ENCODE data around the gene ADAMTS7.
"Not testable (repeated sequence)": the region's sequence is repeated elsewhere in the genome, so short reads cannot be mapped to it uniquely, and the experiment has no call there.

Gene ADAMTS7

DNA sequence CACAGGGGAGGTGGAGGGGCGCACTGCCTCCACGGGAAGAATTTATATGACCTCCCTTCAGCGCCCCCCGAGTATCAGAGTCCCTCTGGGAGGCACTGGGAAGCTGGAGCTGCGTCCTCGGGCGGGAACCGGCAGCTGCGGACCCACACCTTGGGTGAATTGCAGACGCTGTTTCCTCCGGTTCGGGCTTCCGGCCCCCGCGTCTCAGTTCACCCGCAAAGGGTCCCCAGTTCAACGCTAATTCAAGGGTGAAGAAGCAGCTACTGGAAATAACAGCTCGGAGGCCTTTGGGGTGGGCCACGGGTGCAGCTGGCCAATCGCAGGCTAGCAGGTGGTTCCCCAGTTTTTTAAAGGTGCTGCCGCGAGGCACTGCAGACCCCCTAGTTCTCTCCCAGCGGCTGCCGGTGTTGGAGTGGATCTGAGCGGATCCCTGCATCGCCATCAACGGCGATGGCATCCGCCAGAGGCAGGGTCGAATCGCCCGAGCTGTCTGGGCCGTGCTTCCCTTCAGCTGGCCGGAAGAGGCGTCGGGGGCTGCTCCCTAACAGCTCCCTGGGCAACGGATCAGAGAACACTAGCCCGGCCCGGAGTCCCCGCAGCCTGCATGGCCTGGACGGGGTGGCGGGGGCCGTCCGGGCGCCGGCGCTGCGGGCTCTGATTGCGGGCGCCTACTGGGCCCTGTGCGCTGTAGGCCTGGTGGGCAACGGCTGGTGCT, 19.4 kb upstream of the ADAMTS7 start:
- DNase-seq = no peak

DNA sequence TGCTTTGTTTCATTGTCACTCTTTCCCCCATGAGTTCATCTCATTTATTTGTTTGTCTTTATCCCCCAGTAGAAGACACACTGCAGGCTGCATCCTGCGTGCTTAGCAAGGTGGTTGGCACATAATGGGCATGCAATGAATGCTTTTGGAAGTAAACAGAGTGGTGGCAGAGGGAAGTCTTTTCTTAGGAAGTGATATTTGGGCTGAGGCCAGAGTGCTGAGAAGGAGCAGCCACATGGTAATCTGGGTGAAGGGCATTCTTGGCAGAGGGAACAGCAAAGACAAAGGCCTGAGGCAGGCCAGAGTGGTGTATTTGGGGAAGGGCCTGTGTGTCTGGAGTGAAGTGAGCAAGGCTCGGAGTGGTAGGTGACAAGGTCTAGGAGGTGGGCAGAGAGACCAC, 17.7 kb upstream of the ADAMTS7 start:
- no peak for DNase-seq

GRCh38 chr15:78822514-78822913, 11.2 kb upstream of the ADAMTS7 start:
- DNase-seq = no peak

- no peak for DNase-seq
These were observed 540 bp upstream of the ADAMTS7 start for GRCh38 chr15:78811825-78812183.

GRCh38 chr15:78810362-78811123, 721 bp downstream of the ADAMTS7 start:
- DNase-seq = peak; percentile 19

DNA sequence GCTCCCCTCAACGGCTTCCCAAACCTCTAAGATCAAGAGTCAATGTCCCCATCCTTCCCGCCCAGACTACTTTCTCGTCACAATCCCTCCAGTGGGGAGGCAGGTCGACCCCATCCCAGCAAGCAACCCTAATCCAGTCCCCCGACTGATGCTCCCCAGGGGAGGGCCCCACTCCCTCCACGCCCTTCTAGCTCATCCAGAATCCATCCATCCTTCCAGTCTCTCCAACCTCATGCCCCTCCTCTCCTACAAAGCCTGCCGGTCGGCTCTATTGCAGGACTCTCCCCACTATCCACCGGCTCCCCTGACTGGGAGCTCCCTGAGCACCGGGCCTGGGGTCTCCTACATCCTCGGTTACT, 1.3 kb downstream of the ADAMTS7 start:
- DNase-seq = no peak

DNA sequence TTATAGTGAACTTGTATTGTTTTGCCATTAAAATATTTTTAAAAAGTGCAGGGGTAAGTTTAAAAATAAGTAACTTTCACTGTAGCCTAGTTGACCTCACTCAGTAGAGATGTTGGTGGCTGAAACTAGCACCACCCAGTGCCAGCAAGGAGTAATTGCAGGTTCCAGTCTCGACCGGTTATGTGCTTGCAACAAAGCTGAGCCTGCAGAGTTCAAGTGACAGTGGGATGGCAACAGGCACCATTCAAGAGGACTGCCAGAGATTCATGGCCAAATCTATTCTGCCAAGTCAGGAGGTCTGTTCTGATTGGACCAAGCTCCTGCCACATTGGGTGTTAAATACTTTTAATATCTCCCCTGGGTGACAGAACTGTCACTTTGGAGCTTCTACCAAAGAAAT, 2.7 kb downstream of the ADAMTS7 start:
- peak; percentile 2 for DNase-seq

GRCh38 chr15:78807359-78807758, 3.9 kb downstream of the ADAMTS7 start:
- no peak for DNase-seq

DNA sequence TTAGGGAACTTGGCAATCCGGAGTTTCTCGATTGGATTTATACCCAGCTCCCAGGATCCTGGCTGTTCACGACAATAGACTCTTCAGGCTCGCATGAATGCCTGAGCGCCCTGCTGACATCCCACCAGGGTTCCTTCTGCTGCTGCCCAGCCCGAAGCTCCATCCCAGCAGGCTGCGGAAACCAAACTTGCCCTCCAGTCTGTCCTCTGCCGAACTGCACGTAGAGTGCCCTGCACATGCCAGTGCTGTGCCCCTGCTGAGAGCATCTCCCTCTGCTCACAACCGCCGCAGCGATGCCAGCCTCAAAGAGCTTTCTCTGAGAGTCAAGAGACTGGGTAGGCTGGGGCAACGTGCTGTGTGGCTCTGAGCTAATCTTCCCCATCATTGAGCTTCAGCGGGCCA, 6.9 kb downstream of the ADAMTS7 start:
- DNase-seq = no peak

DNA sequence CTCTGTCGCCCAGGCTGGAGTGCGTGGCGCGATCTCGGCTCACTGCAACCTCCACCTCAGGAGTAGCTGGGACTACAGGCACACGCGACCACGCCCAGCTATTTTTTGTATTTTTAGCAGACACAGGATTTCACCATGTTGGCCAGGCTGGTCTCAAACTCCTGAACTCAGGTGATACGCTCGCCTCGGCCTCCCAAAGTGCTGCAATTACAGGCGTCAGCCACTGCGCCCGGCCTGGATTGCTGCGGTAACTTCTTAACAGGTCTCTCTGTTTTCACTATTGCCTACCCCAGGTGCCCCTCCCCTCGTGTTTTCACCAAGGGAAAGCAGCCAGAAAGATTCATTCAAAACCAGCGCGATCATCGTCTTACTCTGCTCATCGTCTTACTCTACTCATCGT, 10.5 kb downstream of the ADAMTS7 start:
- no peak for DNase-seq

GRCh38 chr15:78800189-78800588, 11.1 kb downstream of the ADAMTS7 start:
- no peak for DNase-seq

- DNase-seq = not testable (repeated sequence)
These were observed 12.2 kb downstream of the ADAMTS7 start for GRCh38 chr15:78799102-78799501.

DNA sequence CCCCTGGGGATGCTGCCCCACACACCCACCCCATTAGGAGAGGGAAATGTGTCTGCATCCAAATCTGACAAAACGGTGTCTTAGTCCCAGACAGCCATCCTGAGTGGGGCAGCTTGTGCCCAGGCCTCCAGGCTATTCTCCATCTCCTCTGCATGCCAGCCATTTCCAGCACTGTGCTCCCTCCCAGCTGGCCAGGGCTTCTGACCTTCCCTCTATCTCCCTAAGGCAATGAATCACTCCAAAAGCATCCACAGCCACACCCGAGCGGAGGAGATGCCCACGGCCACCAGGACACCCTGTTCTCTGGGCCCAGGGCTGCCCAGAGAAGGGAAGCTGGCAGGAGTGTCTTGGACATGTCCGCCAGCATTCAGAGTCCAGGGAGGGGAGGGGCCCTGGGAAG, 12.9 kb downstream of the ADAMTS7 start:
- DNase-seq = peak; percentile 34

- DNase-seq = no peak
These were observed 13.3 kb downstream of the ADAMTS7 start for GRCh38 chr15:78797951-78798350.

- DNase-seq = no peak
These were observed 14.8 kb downstream of the ADAMTS7 start for GRCh38 chr15:78796510-78796909.

DNA sequence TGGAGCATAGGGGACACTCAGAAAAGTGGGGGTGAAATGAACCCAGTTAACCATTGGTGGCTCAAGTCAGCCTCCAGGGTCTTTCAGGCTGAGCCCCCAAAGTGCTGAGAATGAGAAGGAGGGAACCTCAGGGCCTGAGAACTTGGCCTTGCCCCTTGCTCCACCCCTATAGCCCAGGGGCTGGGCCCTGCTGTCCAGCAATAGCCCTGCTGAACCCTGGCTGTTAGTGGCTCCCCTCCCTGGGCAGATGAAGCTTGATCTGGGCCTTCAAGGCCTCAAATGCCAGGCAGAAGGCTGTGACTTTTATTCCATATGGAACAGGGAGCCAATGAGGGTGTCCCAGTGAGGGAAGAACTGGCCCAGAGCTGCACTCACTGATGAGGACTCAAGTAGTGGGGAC, 16.2 kb downstream of the ADAMTS7 start:
- DNase-seq = no peak

GRCh38 chr15:78794446-78794845, 16.8 kb downstream of the ADAMTS7 start:
- not testable (repeated sequence) for DNase-seq

- no peak for DNase-seq
These were observed 19.9 kb downstream of the ADAMTS7 start for GRCh38 chr15:78791357-78791756.

GRCh38 chr15:78790027-78790426, 21.2 kb downstream of the ADAMTS7 start:
- no peak for DNase-seq

GRCh38 chr15:78789615-78790014, 21.6 kb downstream of the ADAMTS7 start:
- no peak for DNase-seq

DNA sequence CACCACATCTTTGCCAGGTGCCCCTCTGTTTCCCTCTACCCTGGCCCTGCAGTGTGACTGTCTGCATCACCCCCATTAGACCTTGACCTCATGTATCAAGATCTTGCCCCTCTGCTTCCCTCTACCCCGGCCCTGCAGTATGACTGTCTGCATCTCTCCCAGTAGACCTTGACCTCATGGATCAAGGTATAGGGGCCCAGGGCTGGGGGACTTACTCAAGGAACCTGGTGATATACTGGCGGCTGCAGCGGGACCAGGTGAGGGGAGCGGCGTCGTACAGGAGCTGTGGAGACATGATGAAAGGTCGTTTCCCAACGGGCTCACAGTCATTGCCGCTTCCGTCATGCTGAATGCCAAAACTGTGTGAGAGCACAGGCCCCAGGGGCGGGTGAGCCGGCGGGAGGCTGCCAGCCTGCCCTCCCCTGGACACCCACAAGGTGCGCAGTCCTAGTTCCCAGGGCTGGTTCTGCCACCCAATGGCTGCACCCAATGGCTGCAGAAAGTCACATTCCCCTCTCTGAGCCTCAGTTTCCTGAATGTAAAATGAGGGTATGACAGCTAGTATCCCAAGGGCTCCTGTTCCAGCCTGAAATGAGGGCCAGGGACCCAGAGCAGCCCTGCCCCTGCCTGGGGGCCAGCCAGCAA, 23.1 kb downstream of the ADAMTS7 start:
- DNase-seq = no peak

- not testable (repeated sequence) for DNase-seq
These were observed 28.9 kb downstream of the ADAMTS7 start for GRCh38 chr15:78782402-78782801.

DNA sequence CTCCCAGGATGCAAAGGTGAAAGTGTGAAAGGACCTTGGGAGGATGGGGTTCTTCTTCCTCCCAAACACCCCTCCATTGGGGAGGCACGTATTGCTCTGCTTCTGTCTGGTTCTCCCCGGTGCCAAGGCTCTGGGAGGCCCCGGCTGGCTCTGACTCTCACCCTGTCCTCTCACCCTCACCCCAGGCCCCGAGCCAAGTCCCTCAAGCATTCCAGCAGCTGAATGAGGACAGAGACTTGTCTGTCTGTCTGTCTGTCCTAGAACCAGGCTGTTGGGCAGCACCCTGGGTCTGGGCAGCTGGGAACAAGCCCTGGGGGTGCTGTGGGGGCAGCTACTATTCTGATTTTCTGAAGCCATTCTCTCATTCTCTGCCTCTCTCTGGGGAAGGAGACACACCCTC, 29.9 kb downstream of the ADAMTS7 start:
- not testable (repeated sequence) for DNase-seq

DNA sequence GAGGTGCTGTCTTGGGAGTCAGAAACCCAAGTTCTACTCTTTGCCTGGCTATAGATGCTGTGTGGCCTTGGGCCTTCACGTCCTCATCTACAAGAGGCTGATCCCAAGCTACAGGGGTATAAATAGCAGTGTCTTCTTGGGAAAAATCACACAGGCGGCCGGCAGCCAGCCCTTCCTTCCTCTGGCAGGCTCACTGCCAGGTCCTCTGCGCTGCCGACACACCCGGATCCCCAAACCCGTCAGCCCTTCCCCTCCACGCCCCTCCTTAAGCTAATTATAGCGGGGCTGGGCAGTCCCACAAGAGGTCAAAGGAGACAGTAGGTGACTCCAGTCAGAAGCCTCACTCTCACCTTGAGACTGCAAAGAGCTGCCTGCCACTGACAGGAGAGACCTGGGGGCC, 31.3 kb downstream of the ADAMTS7 start:
- not testable (repeated sequence) for DNase-seq

Measured in kidney glomerular epithelial cell (primary cell).